Measurements from ENCODE around the gene BNIP2. TPM values are rescaled to one million over a fixed set of nuclear protein-coding genes. Genes with fewer than 3 reads are reported as not detected.
"Not testable (repeated sequence)": the region's sequence is repeated elsewhere in the genome, so short reads cannot be mapped to it uniquely, and the experiment has no call there.

The BNIP2 gene
- 10 to 100 TPM; 53.2 to 84.9 (median 74.0) TPM for polyA plus RNA-seq (ENCODE audit: insufficient read length in 4 of 4)

- DNase-seq (ENCODE audit: low read depth in 4 of 4, low spot score in 3 of 4) = peak; percentile 95 to 96 (median 95)
These were observed at the start of gene BNIP2 for GRCh38 chr15:59688782-59689625. Gene BNIP2, minus strand, starts transcription at chr15:59689320. Its CDS starts 6,863 bp downstream, at chr15:59682457.

DNA sequence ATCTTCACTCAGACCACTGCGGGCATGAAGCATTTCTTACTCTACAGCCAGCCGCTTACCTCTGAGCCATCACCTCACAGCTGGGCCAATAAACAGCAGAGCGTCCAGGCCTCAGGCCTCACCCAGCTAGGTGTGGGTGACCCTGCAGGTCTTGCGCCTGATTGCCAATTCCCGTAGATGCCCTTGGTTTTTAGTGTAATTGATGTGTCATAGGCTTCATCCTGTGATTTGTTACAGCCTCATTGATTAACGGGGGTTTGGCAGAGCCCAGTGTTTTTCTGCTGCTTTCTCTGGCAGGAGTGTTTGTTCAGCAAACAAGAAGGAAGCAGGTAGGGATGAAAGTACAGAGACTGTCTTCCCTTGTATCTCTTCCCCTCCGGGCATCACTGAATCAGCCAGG, 49.6 kb upstream of the BNIP2 start:
- no peak for DNase-seq (ENCODE audit: low read depth in 4 of 4, low spot score in 3 of 4)

- no peak for DNase-seq (ENCODE audit: low read depth in 4 of 4, low spot score in 3 of 4)
These were observed 47.1 kb upstream of the BNIP2 start for GRCh38 chr15:59736181-59736580.

DNA sequence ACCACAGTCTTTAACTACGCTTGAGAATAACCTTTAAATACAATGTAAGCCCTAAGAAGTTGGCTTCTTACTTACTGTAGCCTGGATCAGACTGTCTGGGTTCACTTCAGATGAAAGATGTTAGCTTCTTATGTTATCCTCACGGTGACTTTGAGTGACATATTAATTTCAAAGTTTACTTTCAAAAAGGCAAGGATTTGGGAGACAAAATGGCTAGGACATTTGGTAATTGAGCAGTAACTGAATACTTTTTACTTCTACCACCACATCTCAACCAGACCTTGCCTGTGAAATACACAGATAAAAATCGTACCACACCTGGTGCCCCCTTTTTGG, 36.0 kb upstream of the BNIP2 start:
- no peak for DNase-seq (ENCODE audit: low read depth in 4 of 4, low spot score in 3 of 4)

DNA sequence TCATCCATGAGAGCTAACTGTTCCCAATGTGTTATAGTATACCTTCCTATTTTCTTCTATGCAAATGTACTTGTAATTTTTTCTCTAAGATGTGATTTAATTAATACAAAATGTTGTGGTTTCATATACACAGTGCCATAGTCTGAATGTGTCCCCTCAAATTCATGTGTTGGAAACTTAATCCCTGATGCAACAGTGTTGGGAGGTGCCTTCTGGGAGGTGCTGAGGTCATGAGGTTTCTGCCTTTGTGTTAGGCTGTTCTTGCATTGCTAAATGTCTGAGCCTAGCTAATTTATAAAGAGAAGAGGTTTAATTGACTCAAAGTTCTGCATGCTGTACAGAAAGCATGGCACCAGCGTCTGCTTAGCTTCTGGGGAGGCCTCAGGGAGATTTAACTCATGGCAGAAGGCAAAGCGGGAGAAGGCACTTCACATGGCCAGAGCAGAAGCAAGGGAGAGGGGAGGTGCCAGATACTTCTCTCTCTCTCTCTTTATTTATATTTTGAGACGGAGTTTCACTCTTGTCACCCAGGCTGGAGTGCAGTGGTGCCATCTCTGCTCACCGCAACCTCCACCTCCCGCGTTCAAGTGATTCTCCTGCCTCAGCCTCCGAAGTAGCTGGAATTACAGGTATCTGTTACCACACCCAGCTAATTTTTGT, 34.7 kb upstream of the BNIP2 start:
- DNase-seq (ENCODE audit: low read depth in 4 of 4, low spot score in 3 of 4) = no peak

DNA sequence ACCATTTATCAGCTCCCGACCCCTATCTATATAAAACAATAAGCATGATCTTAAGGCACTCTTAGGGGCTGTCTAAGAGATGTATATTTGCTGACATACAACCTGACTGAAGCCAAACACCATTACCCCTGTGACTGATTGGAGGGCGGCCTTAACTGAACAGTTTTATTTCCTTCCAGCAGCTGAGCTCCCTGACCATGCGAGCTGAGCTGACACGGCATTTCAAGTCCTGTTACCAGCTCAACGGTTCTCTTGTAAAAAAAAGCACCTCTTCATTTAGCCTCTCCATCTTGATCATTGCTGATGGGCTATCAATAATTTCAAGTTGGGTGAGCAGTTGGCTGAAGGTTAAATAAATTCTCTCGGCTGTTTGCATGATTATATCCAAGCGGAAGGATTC, 33.4 kb upstream of the BNIP2 start:
- DNase-seq (ENCODE audit: low read depth in 4 of 4, low spot score in 3 of 4) = peak in 1 of 4 donors; percentile 47

GRCh38 chr15:59722037-59722436, 32.9 kb upstream of the BNIP2 start:
- no peak for DNase-seq (ENCODE audit: low read depth in 4 of 4, low spot score in 3 of 4)

GRCh38 chr15:59721411-59721810, 32.3 kb upstream of the BNIP2 start:
- DNase-seq (ENCODE audit: low read depth in 4 of 4, low spot score in 3 of 4) = no peak

- no peak for DNase-seq (ENCODE audit: low read depth in 4 of 4, low spot score in 3 of 4)
These were observed 24.1 kb upstream of the BNIP2 start for GRCh38 chr15:59713177-59713576.

DNA sequence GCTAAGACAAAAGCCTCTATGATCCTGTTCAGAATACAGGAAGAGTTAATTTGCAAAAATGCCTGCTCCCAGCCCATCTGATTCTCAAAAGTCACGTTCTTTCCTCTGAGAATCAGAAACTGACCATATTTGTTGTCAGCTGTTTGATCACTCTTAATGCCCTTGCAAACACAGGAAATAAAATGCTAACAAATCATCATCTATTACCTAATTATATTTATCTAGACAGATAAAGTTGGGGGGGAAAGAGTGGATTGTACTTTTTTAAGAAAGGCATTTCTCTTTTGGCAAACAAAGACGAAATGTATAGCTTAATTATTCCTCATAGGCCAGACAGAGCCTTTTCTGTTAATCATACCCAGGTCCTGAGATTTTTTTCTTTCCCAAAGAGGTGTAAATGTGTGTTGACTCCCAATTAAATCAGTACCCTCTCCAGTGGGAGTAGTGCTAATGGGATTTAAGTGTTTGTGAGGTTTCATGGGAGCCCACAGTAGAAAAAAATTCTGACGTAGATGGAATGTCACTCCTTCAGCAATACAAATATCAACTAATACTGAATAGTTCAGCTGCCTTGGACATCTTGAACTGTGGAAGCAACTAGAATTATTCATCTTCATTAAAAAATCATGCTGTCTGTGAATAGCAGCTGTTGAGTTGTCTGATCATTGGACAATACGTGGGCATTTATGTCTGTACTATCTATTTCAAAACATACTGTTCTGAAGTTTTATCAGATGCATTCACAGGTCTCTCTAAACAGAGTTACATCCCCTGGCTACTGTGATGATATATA, 22.5 kb upstream of the BNIP2 start:
- DNase-seq (ENCODE audit: low read depth in 4 of 4, low spot score in 3 of 4) = no peak

GRCh38 chr15:59707619-59708018, 18.5 kb upstream of the BNIP2 start:
- no peak for DNase-seq (ENCODE audit: low read depth in 4 of 4, low spot score in 3 of 4)

DNA sequence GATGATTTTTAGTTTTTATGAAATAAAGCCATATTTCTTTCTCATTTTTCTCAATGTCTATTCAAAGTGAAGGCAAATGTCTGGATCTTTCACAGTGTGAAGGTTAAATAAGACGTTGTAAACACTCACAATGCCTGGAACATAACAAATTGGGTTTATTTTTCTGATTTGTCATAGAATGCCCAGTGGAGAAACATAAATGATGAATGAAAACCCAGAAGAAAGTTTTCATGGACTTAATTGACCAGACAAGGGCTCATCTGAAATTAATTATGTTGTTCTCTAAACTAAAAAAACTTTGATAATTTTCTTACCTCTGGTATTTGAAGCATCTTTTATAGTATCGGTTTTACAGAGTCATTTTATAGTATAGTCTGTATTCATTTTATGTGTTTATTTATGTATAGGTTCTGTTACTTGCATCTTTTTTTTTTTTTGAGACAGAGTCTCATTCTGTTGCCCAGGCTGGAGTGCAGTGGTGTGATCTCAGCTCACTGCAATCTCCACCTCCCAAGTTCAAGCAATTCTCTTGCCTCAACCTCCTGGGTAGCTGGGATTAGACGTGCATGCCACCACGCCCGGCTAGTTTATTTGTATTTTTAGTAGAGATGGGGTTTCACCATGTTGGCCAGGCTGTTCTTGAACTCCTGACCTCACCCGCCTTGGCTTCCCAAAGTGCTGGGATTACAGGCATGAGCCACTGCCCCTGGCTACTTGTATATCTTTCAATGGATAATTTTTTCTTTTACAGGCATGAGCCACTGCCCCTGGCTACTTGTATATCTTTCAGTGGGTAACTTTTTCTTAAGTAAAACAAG, 15.1 kb upstream of the BNIP2 start:
- DNase-seq (ENCODE audit: low read depth in 4 of 4, low spot score in 3 of 4) = no peak

DNA sequence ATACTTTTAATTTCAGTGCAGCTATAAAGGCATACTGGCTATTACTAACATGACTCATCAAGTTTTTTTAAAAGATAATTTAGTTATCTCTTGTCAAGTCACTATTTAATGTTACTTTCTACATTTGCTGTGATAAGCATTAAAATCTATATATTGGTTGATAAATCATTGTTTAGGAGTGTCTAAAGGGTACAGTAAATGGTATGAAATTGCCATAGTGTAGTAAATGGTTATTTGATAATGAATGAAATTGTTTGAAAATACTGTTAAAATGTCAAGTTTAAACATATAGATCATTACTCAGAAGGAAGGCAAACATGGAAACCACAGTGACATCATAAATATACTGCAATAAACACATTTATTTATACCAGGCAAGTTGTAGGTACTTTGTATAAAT, 13.2 kb upstream of the BNIP2 start:
- DNase-seq (ENCODE audit: low read depth in 4 of 4, low spot score in 3 of 4) = no peak

DNA sequence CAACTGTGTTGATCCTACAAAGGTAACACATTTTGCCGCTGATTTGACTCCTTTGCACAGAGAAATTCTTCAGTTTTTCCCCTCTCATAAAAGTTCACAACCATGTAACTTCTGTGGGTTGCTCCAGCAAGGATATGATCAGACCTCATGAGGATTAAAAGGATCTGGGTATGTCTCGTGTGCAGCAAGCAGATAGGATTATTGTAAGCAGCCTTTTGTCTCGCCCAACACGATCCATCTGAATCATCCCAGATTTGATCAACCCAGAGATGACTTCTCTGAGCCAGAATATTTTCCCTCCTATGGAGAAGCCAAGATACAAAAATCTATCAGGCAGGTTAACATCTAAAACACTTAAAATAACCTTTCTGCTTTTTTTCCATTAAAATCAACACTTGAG, 12.8 kb upstream of the BNIP2 start:
- no peak for DNase-seq (ENCODE audit: low read depth in 4 of 4, low spot score in 3 of 4)

- no peak for DNase-seq (ENCODE audit: low read depth in 4 of 4, low spot score in 3 of 4)
These were observed 10.8 kb upstream of the BNIP2 start for GRCh38 chr15:59699810-59700431.

DNA sequence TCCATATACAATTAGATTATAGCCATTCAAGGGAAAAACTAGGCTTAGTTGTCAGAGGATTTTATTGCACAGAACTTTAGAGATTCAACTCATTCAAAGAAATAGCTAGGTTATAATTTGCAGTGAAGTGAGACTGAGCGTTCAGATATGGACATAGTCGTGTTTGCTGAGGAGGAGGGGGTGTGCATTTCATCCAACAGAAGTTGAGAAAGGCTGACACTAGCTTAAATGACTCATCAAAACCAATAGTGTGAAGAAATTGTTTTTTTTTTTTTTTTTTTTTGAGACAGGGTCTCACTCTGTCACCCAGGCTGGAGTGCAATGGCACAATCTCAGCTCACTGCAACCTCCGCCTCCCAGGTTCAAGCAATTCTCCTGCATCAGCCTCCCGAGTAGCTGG, 8.9 kb upstream of the BNIP2 start:
- not testable (repeated sequence) for DNase-seq (ENCODE audit: low read depth in 4 of 4, low spot score in 3 of 4)

GRCh38 chr15:59696332-59696731, 7.2 kb upstream of the BNIP2 start:
- DNase-seq (ENCODE audit: low read depth in 4 of 4, low spot score in 3 of 4) = no peak

GRCh38 chr15:59694779-59695178, 5.7 kb upstream of the BNIP2 start:
- DNase-seq (ENCODE audit: low read depth in 4 of 4, low spot score in 3 of 4) = no peak

GRCh38 chr15:59691194-59691805, 2.2 kb upstream of the BNIP2 start:
- DNase-seq (ENCODE audit: low read depth in 4 of 4, low spot score in 3 of 4) = peak; percentile 22 to 45 (median 26)
